GM12878 (cell line): Measurements from ENCODE around the gene RBM43. TPM values are rescaled to one million over a fixed set of nuclear protein-coding genes. Genes with fewer than 3 reads are reported as not detected.

Experiments used
- ATAC-seq: fragments of 200-7000 bp; cut with Tn5 transposase; 3 replicates; pipeline ENCODE4 v1.9.1; 2020; ENCODE audit warnings: mild to moderate bottlenecking, moderate library complexity
- BruUV-seq: library from RNA; stranded (reverse); fragments of 400-500 nt; replicated peaks from 2 replicates; lab custom pipeline; 2021; lab: Mats Ljungman, UMichigan
- CTCF ChIA-PET: fragments of 300-600 bp; sonication (Branson Sonifier 250); formaldehyde crosslinking; extraction: SDS; loops from one replicate; lab custom pipeline; 2021; ENCODE audit warnings: inconsistent platforms; lab: Yijun Ruan, JAX
- POLR2A ChIA-PET: fragments of 350-600 bp; formaldehyde crosslinking; extraction: SDS; loops from one replicate; lab custom pipeline; 2021; ENCODE audit warnings: inconsistent platforms; lab: Charles Lee
- RAD21 ChIA-PET: fragments of 300-600 bp; sonication (Branson Sonifier 250); formaldehyde crosslinking; loops from one replicate; lab custom pipeline; 2023; ENCODE audit warnings: antibody characterized with exemption; ENCODE audit not compliant: unreplicated experiment; lab: Charles Lee
- SMC1A ChIA-PET: fragments of 300-600 bp; sonication (Branson Sonifier 250); formaldehyde crosslinking; loops from one replicate; lab custom pipeline; 2023; ENCODE audit not compliant: unreplicated experiment, uncharacterized antibody; lab: Charles Lee
- DNase-seq: peaks from one replicate; pipeline ENCODE4 v3.0.0-alpha.2; 2011; ENCODE audit warnings: low read depth, low spot score
- FAIRE-seq: peaks from 3 replicates; lab custom pipeline; 2011; peaks lifted over from hg19 to GRCh38; lab: Jason Lieb, UNC
- H2AFZ ChIP-seq: 2 replicates; pipeline ENCODE4 v1.6.0; 2011; ENCODE audit warnings: low read depth, low read length, control low read depth; ENCODE audit not compliant: control insufficient read depth
- H3K27ac ChIP-seq: 2 replicates; pipeline ENCODE4 v1.5.1; 2011; ENCODE audit warnings: control low read depth; ENCODE audit not compliant: control insufficient read depth, insufficient read depth
- H3K27me3 ChIP-seq, 2 experiments: replicated peaks in 1 of 2; 2 replicates each; pipeline versions ENCODE4 v1.6.0 to v1.6.1; 2011; ENCODE audit warnings: low read length in 1 of 2; ENCODE audit not compliant: control insufficient read depth in 2 of 2, insufficient read depth in 2 of 2
- H3K36me3 ChIP-seq, 2 experiments: 2 replicates each; pipeline ENCODE4 v1.5.1; 2011; ENCODE audit warnings: low read length in 1 of 2; ENCODE audit not compliant: control insufficient read depth in 2 of 2, insufficient read depth in 2 of 2
- H3K4me1 ChIP-seq: 2 replicates; pipeline ENCODE4 v1.6.1; 2011; ENCODE audit warnings: mild to moderate bottlenecking, low read length, moderate library complexity, mixed read lengths; ENCODE audit not compliant: control insufficient read depth, insufficient read depth
- H3K4me2 ChIP-seq: 2 replicates; pipeline ENCODE4 v1.6.0; 2011; ENCODE audit warnings: control low read depth; ENCODE audit not compliant: control insufficient read depth, insufficient read depth
- H3K4me3 ChIP-seq: fragments of 200-600 bp; sonication (generic); 2 replicates; pipeline ENCODE4 v1.5.1; 2016
- H3K79me2 ChIP-seq: 2 replicates; pipeline ENCODE4 v1.6.0; 2011; ENCODE audit warnings: low read length; ENCODE audit not compliant: control insufficient read depth, insufficient read depth
- H3K9ac ChIP-seq: 2 replicates; pipeline ENCODE4 v1.8.0; 2011; ENCODE audit warnings: low read length, control low read depth, mixed read lengths; ENCODE audit not compliant: control insufficient read depth, insufficient read depth
- H3K9me3 ChIP-seq: replicated peaks from 3 replicates; pipeline ENCODE4 v1.5.1; 2011; ENCODE audit warnings: mild to moderate bottlenecking, low read length; ENCODE audit not compliant: control insufficient read depth, insufficient read depth
- H4K20me1 ChIP-seq: 2 replicates; pipeline ENCODE4 v1.6.0; 2011; ENCODE audit not compliant: control insufficient read depth, insufficient read depth
- ATF3 ChIP-seq: IDR thresholded peaks from 2 replicates; pipeline ENCODE4 v1.6.1; 2011; ENCODE audit warnings: low read depth, mild to moderate bottlenecking, low read length, moderate library complexity, borderline replicate concordance; ENCODE audit errors: extremely low read depth
- CBX3 ChIP-seq: fragments of 200-600 bp; sonication (generic); IDR thresholded peaks from 2 replicates; pipeline ENCODE4 v1.6.1; 2016; ENCODE audit warnings: low read depth, borderline replicate concordance
- CHD1 ChIP-seq: IDR thresholded peaks from 2 replicates; pipeline ENCODE4 v1.6.1; 2012; ENCODE audit warnings: low read depth, low read length, improper control_type of control experiment
- CHD4 ChIP-seq: fragments of 200-600 bp; sonication (generic); IDR thresholded peaks from 2 replicates; pipeline ENCODE4 v1.6.1; 2016; ENCODE audit warnings: mild to moderate bottlenecking
- ELK1 ChIP-seq: IDR thresholded peaks from 2 replicates; pipeline ENCODE4 v1.6.1; 2012; ENCODE audit warnings: low read depth, low read length, improper control_type of control experiment
- FOXM1 ChIP-seq: IDR thresholded peaks from 2 replicates; pipeline ENCODE4 v1.6.1; 2012; ENCODE audit warnings: low read depth, mild to moderate bottlenecking, inconsistent platforms, low read length, moderate library complexity
- IRF5 ChIP-seq: fragments of 450-650 bp; IDR thresholded peaks from 2 replicates; pipeline ENCODE4 v1.6.1; 2017; ENCODE audit warnings: borderline replicate concordance
- PBX3 ChIP-seq: IDR thresholded peaks from 2 replicates; pipeline ENCODE4 v1.6.1; 2011; ENCODE audit warnings: mild to moderate bottlenecking, low read depth, low read length, moderate library complexity; ENCODE audit not compliant: insufficient replicate concordance
- POLR2AphosphoS2 ChIP-seq: IDR thresholded peaks from 2 replicates; pipeline ENCODE4 v1.6.1; 2011; ENCODE audit warnings: low read depth, mild to moderate bottlenecking, low read length, improper control_type of control experiment, moderate library complexity
- RCOR1 ChIP-seq: conservative IDR thresholded peaks from 2 replicates; pipeline ENCODE4 v1.6.1; 2012; ENCODE audit warnings: low read depth, low read length, improper control_type of control experiment
- TCF12 ChIP-seq: IDR thresholded peaks from 2 replicates; pipeline ENCODE4 v1.6.1; 2011; ENCODE audit warnings: low read depth, mild to moderate bottlenecking, low read length
- TCF3 ChIP-seq: IDR thresholded peaks from 2 replicates; pipeline ENCODE4 v1.6.1; 2012; ENCODE audit warnings: low read depth, mild to moderate bottlenecking, low read length, borderline replicate concordance; ENCODE audit not compliant: insufficient read depth
- YBX1 ChIP-seq: fragments of 450-650 bp; IDR thresholded peaks from 2 replicates; pipeline ENCODE4 v1.6.1; 2016; ENCODE audit warnings: antibody characterized with exemption
- YY1 ChIP-seq: IDR thresholded peaks from 2 replicates; pipeline ENCODE4 v1.6.1; 2011; ENCODE audit warnings: low read depth, mild to moderate bottlenecking, low read length
- ZNF622 ChIP-seq: fragments of 450-650 bp; IDR thresholded peaks from 2 replicates; pipeline ENCODE4 v1.6.1; 2017; ENCODE audit warnings: mild to moderate bottlenecking, inconsistent platforms
- WGBS: methylation state at CpG from one replicate; pipeline ENCODE4 v1.1.6; 2016; ENCODE audit warnings: low lambda C conversion rate; ENCODE audit not compliant: insufficient replicate concordance, insufficient coverage; ENCODE audit errors: missing lambda C conversion rate; 5-methylcytosine and 5-hydroxymethylcytosine counted together
- in situ Hi-C: fragments of 300-500 bp; cut with MboI; formaldehyde crosslinking; loops from 9 replicates; pipeline ENCODE4 v1.14.3; 2018; ENCODE audit warnings: mixed read lengths
- intact Hi-C: fragments of 100-400 bp; cut with micrococcal nuclease; formaldehyde crosslinking; loops from one replicate; pipeline ENCODE4 v1.14.2; 2022; ENCODE audit not compliant: unreplicated experiment
- polyA plus RNA-seq, 11 experiments: library from polyadenylated mRNA; depleted of rRNA in 4 of 11; unstranded in 6 of 11; stranded (reverse) in 5 of 11; fragments of >200 nt; fragmentation: Nextera tagmentation in 4 of 11; fragmentation: Illumina TruSeq in 1 of 11; extraction: Ambion mirVana in 4 of 11; extraction: Trizol in 1 of 11; gene quantifications; 1 replicate in 1 of 11; 2 replicates in 10 of 11; pipeline versions ENCODE4 v1.2.1 to v1.2.3, GENCODE V29; 2011 to 2016; ENCODE audit warnings: inconsistent platforms in 2 of 11, missing spikeins in 2 of 11, low read depth in 1 of 11
- total RNA-seq, 4 experiments: library from RNA; depleted of rRNA in 3 of 4; stranded (reverse); fragments of >200 nt in 3 of 4; fragmentation: Illumina TruSeq in 1 of 4; extraction: Trizol in 1 of 4; gene quantifications; 2 replicates each; pipeline versions ENCODE4 v1.2.1 to v1.2.3, GENCODE V29; 2013 to 2021

RBM43 gene
- total and polyA plus RNA-seq, 10 of the 15 experiments (the other 5 are each of a cell fraction or from before 2014, with no cell fraction given), result 0.86 to 5.3 (median 2.6) TPM

GRCh38 chr2:151305129-151305691, 43.5 kb upstream of the RBM43 start:
- H3K9me3 ChIP-seq, result no peaks in the 10 kb centered on the region
- H4K20me1 ChIP-seq, result no peaks in the 10 kb centered on the region
- POLR2A ChIA-PET, result no interaction called here
- no peaks in the 10 kb centered on the region for H3K4me1 ChIP-seq
- ATAC-seq (no peak), DNase-seq (no peak), FAIRE-seq (no peak)
- in situ Hi-C loops (no loop called here), intact Hi-C loops (no loop called here)
- no peak overlapping the region for H3K27ac ChIP-seq
- no peaks in the 10 kb centered on the region for H3K36me3 ChIP-seq
- SMC1A ChIA-PET, result no interaction called here
- no peak for TF ChIP-seq POLR2AphosphoS2
- no peak for TF ChIP-seq CHD1
- no peak overlapping the region for H3K9ac ChIP-seq
- no TSS peak for BruUV-seq
- CTCF ChIA-PET, result interaction anchor here (0.6 kb wide), 1 partner anchor 75 kb away, joined by 3 read pairs; no protein-coding TSS in a partner anchor
- H3K27me3 ChIP-seq, result no peaks in the 10 kb centered on the region
- H3K4me3 ChIP-seq, result no peak overlapping the region
- RAD21 ChIA-PET, result interaction anchor here (0.8 kb wide), 1 partner anchor 26 kb away, joined by 4 read pairs; no protein-coding TSS in a partner anchor
- H3K79me2 ChIP-seq, result no peaks in the 10 kb centered on the region
- H3K4me2 ChIP-seq, result no peak overlapping the region
- H2AFZ ChIP-seq, result no peak overlapping the region

GRCh38 chr2:151302879-151303278, 41.2 kb upstream of the RBM43 start:
- FAIRE-seq (no peak), DNase-seq (no peak), ATAC-seq (no peak)
- in situ Hi-C loops, result no loop called here
- no peaks in the 10 kb centered on the region for H3K4me1 ChIP-seq
- H2AFZ ChIP-seq, result no peak overlapping the region
- no peaks in the 10 kb centered on the region for H4K20me1 ChIP-seq
- H3K9ac ChIP-seq, result no peak overlapping the region
- ChIA-PET CTCF (no interaction called here), RAD21 (no interaction called here), POLR2A (no interaction called here), SMC1A (no interaction called here)
- no peaks in the 10 kb centered on the region for H3K9me3 ChIP-seq
- no peaks in the 10 kb centered on the region for H3K27me3 ChIP-seq
- no peaks in the 10 kb centered on the region for H3K36me3 ChIP-seq
- 55% methylated on average over 2 of the region's 2 CpGs for WGBS
- no peak overlapping the region for H3K4me2 ChIP-seq
- H3K27ac ChIP-seq, result no peak overlapping the region
- intact Hi-C loops, result no loop called here
- no peak overlapping the region for H3K4me3 ChIP-seq
- no peaks in the 10 kb centered on the region for H3K79me2 ChIP-seq
- no TSS peak for BruUV-seq
- TF ChIP-seq FOXM1 (no peak), YY1 (no peak), TCF3 (no peak), ATF3 (no peak), TCF12 (no peak), RCOR1 (no peak), CBX3 (no peak), YBX1 (no peak), IRF5 (no peak), PBX3 (no peak), CHD4 (no peak), POLR2AphosphoS2 (no peak), ZNF622 (no peak), ELK1 (no peak)
